Gastrocnemius medialis (tissue), 4 donors: Measurements from ENCODE around the gene ACKR2.

Experiments
- POLR2A ChIP-seq, 2 donors: fragments of 450-650 bp; IDR thresholded peaks; one replicate each; pipeline ENCODE4 v1.6.1; 2017; ENCODE audit warnings: antibody characterized with exemption in 2 of 2, mild to moderate bottlenecking in 2 of 2, moderate library complexity in 2 of 2
- TF ChIP-seq, protein P1 (sequence below), 5 experiments: fragments of 450-650 bp in 3 of 5; fragments of 200-600 bp in 2 of 5; sonication (generic) in 2 of 5; IDR thresholded peaks in 4 of 5; conservative IDR thresholded peaks in 1 of 5; 1 replicate in 4 of 5; 2 replicates in 1 of 5; pipeline ENCODE4 v1.5.1; 2016 to 2019; ENCODE audit warnings: antibody characterized with exemption in 5 of 5, mild to moderate bottlenecking in 3 of 5, moderate library complexity in 3 of 5

- TF ChIP-seq, protein P1, sequence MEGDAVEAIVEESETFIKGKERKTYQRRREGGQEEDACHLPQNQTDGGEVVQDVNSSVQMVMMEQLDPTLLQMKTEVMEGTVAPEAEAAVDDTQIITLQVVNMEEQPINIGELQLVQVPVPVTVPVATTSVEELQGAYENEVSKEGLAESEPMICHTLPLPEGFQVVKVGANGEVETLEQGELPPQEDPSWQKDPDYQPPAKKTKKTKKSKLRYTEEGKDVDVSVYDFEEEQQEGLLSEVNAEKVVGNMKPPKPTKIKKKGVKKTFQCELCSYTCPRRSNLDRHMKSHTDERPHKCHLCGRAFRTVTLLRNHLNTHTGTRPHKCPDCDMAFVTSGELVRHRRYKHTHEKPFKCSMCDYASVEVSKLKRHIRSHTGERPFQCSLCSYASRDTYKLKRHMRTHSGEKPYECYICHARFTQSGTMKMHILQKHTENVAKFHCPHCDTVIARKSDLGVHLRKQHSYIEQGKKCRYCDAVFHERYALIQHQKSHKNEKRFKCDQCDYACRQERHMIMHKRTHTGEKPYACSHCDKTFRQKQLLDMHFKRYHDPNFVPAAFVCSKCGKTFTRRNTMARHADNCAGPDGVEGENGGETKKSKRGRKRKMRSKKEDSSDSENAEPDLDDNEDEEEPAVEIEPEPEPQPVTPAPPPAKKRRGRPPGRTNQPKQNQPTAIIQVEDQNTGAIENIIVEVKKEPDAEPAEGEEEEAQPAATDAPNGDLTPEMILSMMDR (IDR thresholded peaks at IDR 0.05 in 4 of 5, conservative IDR thresholded peaks at IDR 0.05 in 1 of 5): no peak
- TF ChIP-seq POLR2A (IDR thresholded peaks at IDR 0.05): no peak
Observed at GRCh38 chr3:42875325-42876151, 66.3 kb downstream of the ACKR2 start, which contains the start of gene CYP8B1.
